ENCODE results near the gene LRRC71. TPM values are rescaled to one million over a fixed set of nuclear protein-coding genes. Genes with fewer than 3 reads are reported as not detected.

Gene LRRC71
- total and polyA plus RNA-seq, 3 donors from 2014 or later = 17.5 to 49.2 (median 23.1) TPM

DNA sequence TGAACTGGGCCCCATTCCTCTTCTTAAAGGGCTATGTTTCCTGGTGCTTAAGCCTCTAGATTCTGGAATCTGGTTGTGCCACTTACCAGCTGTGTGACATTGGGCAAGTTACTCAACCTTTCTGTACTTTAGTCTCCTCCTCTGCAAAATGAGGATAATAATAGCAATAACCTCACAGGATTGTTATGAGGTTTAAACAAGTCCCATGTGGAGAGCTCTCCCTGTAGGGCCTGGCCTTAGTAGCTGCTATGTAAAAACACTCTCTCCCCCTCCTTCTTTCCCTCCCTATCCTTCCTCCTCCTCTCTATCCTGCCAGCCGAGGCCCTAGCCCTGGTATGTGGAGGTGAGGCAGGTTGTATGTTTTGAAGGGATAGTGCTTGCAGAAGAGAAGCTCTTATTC is 35.1 kb upstream of the LRRC71 start:
- no peak overlapping the region for H3K4me3 ChIP-seq
- intact Hi-C loops (cut with DNase I; ENCODE audit: low total_unique reads) = no loop called here
- H3K27me3 ChIP-seq = no peaks in the 10 kb centered on the region
- no peaks in the 10 kb centered on the region for H3K9me3 ChIP-seq
- TF ChIP-seq POLR2A (IDR thresholded peaks at IDR 0.05) (no peak), CTCF (IDR thresholded peaks at IDR 0.05) (no peak)
- H3K36me3 ChIP-seq (ENCODE audit: low read depth, missing control alignments) = no peaks in the 10 kb centered on the region
- WGBS, 2 donors = 41 to 83% methylated on average over 1 of the region's 1 CpG
- no peaks in the 10 kb centered on the region for H3K4me1 ChIP-seq
- no peak for DNase-seq
- H3K27ac ChIP-seq = no peak overlapping the region

GRCh38 chr1:156885880-156886355 is 34.5 kb upstream of the LRRC71 start:
- H3K4me3 ChIP-seq = no peak overlapping the region
- TF ChIP-seq POLR2A (IDR thresholded peaks at IDR 0.05) = no peak
- no peak for TF ChIP-seq CTCF (IDR thresholded peaks at IDR 0.05)
- no peaks in the 10 kb centered on the region for H3K36me3 ChIP-seq (ENCODE audit: low read depth, missing control alignments)
- H3K27me3 ChIP-seq = no peaks in the 10 kb centered on the region
- no peak for DNase-seq
- intact Hi-C loops (cut with DNase I; ENCODE audit: low total_unique reads) = no loop called here
- WGBS, 2 donors = 71 to 73% methylated on average over 13 of the region's 13 CpGs
- no peak overlapping the region for H3K27ac ChIP-seq
- H3K9me3 ChIP-seq = no peaks in the 10 kb centered on the region
- no peaks in the 10 kb centered on the region for H3K4me1 ChIP-seq

DNA sequence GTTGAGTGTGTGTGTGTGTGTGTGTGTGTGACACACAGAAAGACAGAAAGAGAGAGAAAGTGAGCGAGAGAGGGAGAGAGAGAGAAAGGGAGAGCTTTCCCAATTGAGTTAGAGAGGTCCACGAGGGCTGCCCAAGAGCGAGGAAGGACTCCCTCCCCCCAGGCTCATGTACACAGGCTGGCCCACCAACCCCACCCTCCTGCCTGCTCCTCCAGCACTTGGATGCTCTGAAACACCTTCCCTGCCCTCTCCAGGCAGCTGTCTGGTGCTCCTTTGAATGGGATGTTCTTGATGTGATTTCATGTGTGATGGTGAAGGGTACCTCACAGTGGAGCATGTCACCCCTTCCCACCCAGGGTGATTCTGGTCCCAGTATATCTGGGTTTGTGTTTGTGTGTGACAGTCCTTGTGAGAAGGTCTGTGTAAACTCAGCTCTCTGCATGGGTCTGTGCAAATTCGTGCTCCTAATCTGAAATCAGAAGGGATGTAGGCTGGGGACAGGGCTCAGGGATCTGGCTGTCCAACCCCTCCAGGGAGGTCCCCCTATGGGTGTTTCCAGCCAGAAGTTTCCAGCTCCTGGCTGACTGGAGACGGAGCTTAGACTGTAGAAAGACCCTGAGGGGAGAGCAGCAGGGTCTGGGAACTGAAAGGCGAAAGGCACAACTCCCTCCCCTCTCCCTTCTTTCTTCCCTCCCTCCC is 33.7 kb upstream of the LRRC71 start:
- no peak for DNase-seq
- H3K9me3 ChIP-seq = no peaks in the 10 kb centered on the region
- intact Hi-C loops (cut with DNase I; ENCODE audit: low total_unique reads) = no loop called here
- no peak overlapping the region for H3K27ac ChIP-seq
- TF ChIP-seq CTCF (IDR thresholded peaks at IDR 0.05) (no peak), POLR2A (IDR thresholded peaks at IDR 0.05) (no peak)
- no peaks in the 10 kb centered on the region for H3K36me3 ChIP-seq (ENCODE audit: low read depth, missing control alignments)
- WGBS, 2 donors = 54 to 62% methylated on average over 5 to 6 of the region's 6 CpGs
- H3K4me3 ChIP-seq = no peak overlapping the region
- no peaks in the 10 kb centered on the region for H3K4me1 ChIP-seq
- H3K27me3 ChIP-seq = no peaks in the 10 kb centered on the region

- no peak overlapping the region for H3K4me3 ChIP-seq
- H3K9me3 ChIP-seq = no peaks in the 10 kb centered on the region
- no peak overlapping the region for H3K27ac ChIP-seq
- TF ChIP-seq POLR2A (IDR thresholded peaks at IDR 0.05) (no peak), CTCF (IDR thresholded peaks at IDR 0.05) (no peak)
- no peaks in the 10 kb centered on the region for H3K27me3 ChIP-seq
- DNase-seq = no peak
- H3K36me3 ChIP-seq (ENCODE audit: low read depth, missing control alignments) = no peaks in the 10 kb centered on the region
- 61 to 81% methylated on average over 3 of the region's 3 CpGs for WGBS, 2 donors
- intact Hi-C loops (cut with DNase I; ENCODE audit: low total_unique reads) = no loop called here
- no peaks in the 10 kb centered on the region for H3K4me1 ChIP-seq
Measured at GRCh38 chr1:156887317-156887716, 33.1 kb upstream of the LRRC71 start.

- Histone ChIP-seq H3K9me3 (no peaks in the 10 kb centered on the region), H3K27me3 (no peaks in the 10 kb centered on the region), H3K4me1 (peaks cover 3% of the 10 kb centered on the region), H3K4me3 (no peak overlapping the region), H3K27ac (no peak overlapping the region), H3K36me3 (ENCODE audit: low read depth, missing control alignments) (no peaks in the 10 kb centered on the region)
- intact Hi-C loops (cut with DNase I; ENCODE audit: low total_unique reads) = no loop called here
- DNase-seq = no peak
- TF ChIP-seq CTCF (IDR thresholded peaks at IDR 0.05) = no peak
- TF ChIP-seq POLR2A (IDR thresholded peaks at IDR 0.05) = no peak
- 78 to 79% methylated on average over 6 of the region's 6 CpGs for WGBS, 2 donors
Measured at GRCh38 chr1:156887734-156888133, 32.7 kb upstream of the LRRC71 start.

Data from testis (tissue), 3 donors.